ENCODE data around the gene NBAS. TPM values are rescaled to one million over a fixed set of nuclear protein-coding genes. Genes with fewer than 3 reads are reported as not detected.

The NBAS gene
- total and polyA plus RNA-seq, 3 experiments from 2014 or later: 22.0 to 34.1 (median 30.6) TPM

GRCh38 chr2:15561574-15562344 is 625 bp upstream of the NBAS start:
- no peaks in the 10 kb centered on the region for H3K9me3 ChIP-seq (ENCODE audit: low read length)
- H3K4me1 ChIP-seq (ENCODE audit: insufficient read depth, low read length): peaks cover 12% of the 10 kb centered on the region
- CTCF ChIA-PET: interaction anchor here (0.7 to 1.5 kb wide), 5 partner anchors 11 to 96 kb away, joined by 3 to 9 read pairs (median 5); partner anchors contain the start of gene DDX1
- H3K36me3 ChIP-seq (ENCODE audit: insufficient read depth, low read length): no peaks in the 10 kb centered on the region
- H3K27me3 Mint-ChIP-seq: peaks cover 7 to 8% of the 10 kb centered on the region in 2 donors
- H3K27ac ChIP-seq (ENCODE audit: low read depth, low read length): peak overlapping the region; percentile 72
- H3K4me3 ChIP-seq (ENCODE audit: low read length): peak overlapping the region; percentile 71
- H3K4me1 Mint-ChIP-seq: peaks cover 37 to 46% (median 40%) of the 10 kb centered on the region in 3 donors
- H3K9me3 Mint-ChIP-seq: no peaks in the 10 kb centered on the region
- peak overlapping the region; percentile 95 to 100 (median 100) for H3K4me3 Mint-ChIP-seq
- peak in 1 of 5 donors; percentile 68 for DNase-seq
- H3K27ac Mint-ChIP-seq: peak overlapping the region; percentile 91 to 100 (median 98)
- POLR2A ChIA-PET: interaction anchor here (0.6 to 1.3 kb wide), 4 partner anchors 13 to 32 kb away, joined by 3 to 5 read pairs (median 4); partner anchors contain the start of gene DDX1
- H3K27me3 ChIP-seq (ENCODE audit: insufficient read depth, low read length, poor library complexity, severe bottlenecking): no peaks in the 10 kb centered on the region
- H3K36me3 Mint-ChIP-seq: peaks cover 0 to 16% (median 0%) of the 10 kb centered on the region in 3 donors

- Mint-ChIP-seq H3K27ac (peak overlapping the region; percentile 91 to 100 (median 98)), H3K4me1 (peaks cover 37 to 49% (median 40%) of the 10 kb centered on the region in 3 donors), H3K27me3 (peaks cover 4 to 8% of the 10 kb centered on the region in 2 donors), H3K4me3 (peak overlapping the region; percentile 95 to 100 (median 100)), H3K36me3 (peaks cover 0 to 22% (median 1%) of the 10 kb centered on the region in 3 donors), H3K9me3 (no peaks in the 10 kb centered on the region)
- ChIA-PET CTCF (interaction anchor here (1.8 kb wide), 1 partner anchor 13 kb away, joined by 4 read pairs; no protein-coding TSS in a partner anchor), POLR2A (no interaction called here)
- Histone ChIP-seq H3K36me3 (ENCODE audit: insufficient read depth, low read length) (peaks cover 6% of the 10 kb centered on the region), H3K4me3 (ENCODE audit: low read length) (peak overlapping the region; percentile 71), H3K4me1 (ENCODE audit: insufficient read depth, low read length) (peaks cover 12% of the 10 kb centered on the region), H3K27ac (ENCODE audit: low read depth, low read length) (peak overlapping the region; percentile 72), H3K27me3 (ENCODE audit: insufficient read depth, low read length, poor library complexity, severe bottlenecking) (no peaks in the 10 kb centered on the region), H3K9me3 (ENCODE audit: low read length) (no peaks in the 10 kb centered on the region)
- peak in 2 of 5 donors; percentile 15 to 48 for DNase-seq
Observed at GRCh38 chr2:15560140-15560987, 770 bp downstream of the NBAS start.

- no peaks in the 10 kb centered on the region for H3K27me3 ChIP-seq (ENCODE audit: insufficient read depth, low read length, poor library complexity, severe bottlenecking)
- H3K27ac ChIP-seq (ENCODE audit: low read depth, low read length): peak overlapping the region; percentile 54
- H3K9me3 Mint-ChIP-seq: no peaks in the 10 kb centered on the region
- peak overlapping the region; percentile 28 for H3K4me3 ChIP-seq (ENCODE audit: low read length)
- peaks cover 39 to 51% (median 40%) of the 10 kb centered on the region in 3 donors for H3K4me1 Mint-ChIP-seq
- peaks cover 11% of the 10 kb centered on the region for H3K36me3 ChIP-seq (ENCODE audit: insufficient read depth, low read length)
- no peak for DNase-seq
- no peaks in the 10 kb centered on the region for H3K9me3 ChIP-seq (ENCODE audit: low read length)
- peaks cover 12% of the 10 kb centered on the region for H3K4me1 ChIP-seq (ENCODE audit: insufficient read depth, low read length)
- peak overlapping the region in 6 of 8 donors; percentile 6 to 91 (median 19) for H3K27ac Mint-ChIP-seq
- POLR2A ChIA-PET: no interaction called here
- CTCF ChIA-PET: interaction anchor here (1.2 to 1.8 kb wide), 3 partner anchors 13 to 29 kb away, joined by 3 to 5 read pairs (median 4); no protein-coding TSS in a partner anchor
- H3K36me3 Mint-ChIP-seq: peaks cover 0 to 26% (median 1%) of the 10 kb centered on the region in 3 donors
- peak overlapping the region; percentile 62 to 100 (median 95) for H3K4me3 Mint-ChIP-seq
- peaks cover 3 to 6% of the 10 kb centered on the region in 2 donors for H3K27me3 Mint-ChIP-seq
Observed at GRCh38 chr2:15559379-15560139, 1.6 kb downstream of the NBAS start.

GRCh38 chr2:15557887-15558311 is 3.2 kb downstream of the NBAS start:
- Mint-ChIP-seq H3K27ac (no peak overlapping the region), H3K36me3 (peaks cover 0 to 36% (median 5%) of the 10 kb centered on the region in 3 donors), H3K4me3 (no peak overlapping the region), H3K9me3 (no peaks in the 10 kb centered on the region), H3K4me1 (peaks cover 40 to 55% (median 40%) of the 10 kb centered on the region in 3 donors), H3K27me3 (peaks cover 0 to 2% of the 10 kb centered on the region in 2 donors)
- DNase-seq: no peak
- Histone ChIP-seq H3K27me3 (ENCODE audit: insufficient read depth, low read length, poor library complexity, severe bottlenecking) (no peaks in the 10 kb centered on the region), H3K36me3 (ENCODE audit: insufficient read depth, low read length) (peaks cover 11% of the 10 kb centered on the region), H3K9me3 (ENCODE audit: low read length) (no peaks in the 10 kb centered on the region), H3K4me1 (ENCODE audit: insufficient read depth, low read length) (peaks cover 12% of the 10 kb centered on the region), H3K27ac (ENCODE audit: low read depth, low read length) (no peak overlapping the region), H3K4me3 (ENCODE audit: low read length) (no peak overlapping the region)
- POLR2A ChIA-PET: no interaction called here
- CTCF ChIA-PET: interaction anchor here (0.9 to 1.5 kb wide), 2 partner anchors 19 to 24 kb away, joined by 3 to 5 read pairs; no protein-coding TSS in a partner anchor

GRCh38 chr2:15556311-15556930 is 4.7 kb downstream of the NBAS start:
- Histone ChIP-seq H3K9me3 (ENCODE audit: low read length) (no peaks in the 10 kb centered on the region), H3K27ac (ENCODE audit: low read depth, low read length) (peak overlapping the region; percentile 70), H3K4me3 (ENCODE audit: low read length) (no peak overlapping the region), H3K36me3 (ENCODE audit: insufficient read depth, low read length) (peaks cover 11% of the 10 kb centered on the region), H3K27me3 (ENCODE audit: insufficient read depth, low read length, poor library complexity, severe bottlenecking) (no peaks in the 10 kb centered on the region), H3K4me1 (ENCODE audit: insufficient read depth, low read length) (peaks cover 7% of the 10 kb centered on the region)
- POLR2A ChIA-PET: no interaction called here
- no peak for DNase-seq
- CTCF ChIA-PET: no interaction called here
- no peak overlapping the region for H3K27ac Mint-ChIP-seq
- peaks cover 0 to 47% (median 5%) of the 10 kb centered on the region in 3 donors for H3K36me3 Mint-ChIP-seq
- no peaks in the 10 kb centered on the region for H3K9me3 Mint-ChIP-seq
- H3K4me3 Mint-ChIP-seq: no peak overlapping the region
- H3K4me1 Mint-ChIP-seq: peaks cover 27 to 42% (median 29%) of the 10 kb centered on the region in 3 donors
- no peaks in the 10 kb centered on the region for H3K27me3 Mint-ChIP-seq

- Histone ChIP-seq H3K4me3 (ENCODE audit: low read length) (no peak overlapping the region), H3K27ac (ENCODE audit: low read depth, low read length) (peak overlapping the region; percentile 70), H3K4me1 (ENCODE audit: insufficient read depth, low read length) (peaks cover 7% of the 10 kb centered on the region), H3K9me3 (ENCODE audit: low read length) (no peaks in the 10 kb centered on the region), H3K36me3 (ENCODE audit: insufficient read depth, low read length) (peaks cover 11% of the 10 kb centered on the region), H3K27me3 (ENCODE audit: insufficient read depth, low read length, poor library complexity, severe bottlenecking) (no peaks in the 10 kb centered on the region)
- peak overlapping the region in 2 of 8 donors; percentile 23 to 89 for H3K27ac Mint-ChIP-seq
- no peaks in the 10 kb centered on the region for H3K27me3 Mint-ChIP-seq
- no peaks in the 10 kb centered on the region for H3K9me3 Mint-ChIP-seq
- peaks cover 0 to 45% (median 5%) of the 10 kb centered on the region in 3 donors for H3K36me3 Mint-ChIP-seq
- H3K4me1 Mint-ChIP-seq: peaks cover 26 to 37% (median 26%) of the 10 kb centered on the region in 3 donors
- ChIA-PET CTCF (no interaction called here), POLR2A (no interaction called here)
- DNase-seq: no peak
- peak overlapping the region in 1 of 7 donors; percentile 13 for H3K4me3 Mint-ChIP-seq
Observed at GRCh38 chr2:15555760-15556193, 5.4 kb downstream of the NBAS start.
